Heart left ventricle (tissue), 13 donors: ENCODE results near the gene SLC2A4.

Experiments used
- POLR2A ChIP-seq, 2 donors: fragments of 450-650 bp; IDR thresholded peaks; one replicate each; pipeline ENCODE4 v1.6.1; 2017; ENCODE audit warnings: antibody characterized with exemption in 2 of 2, mild to moderate bottlenecking in 2 of 2, moderate library complexity in 2 of 2
- TF ChIP-seq, protein P1 (sequence below), 12 donors: fragments of 200-600 bp; sonication (generic) in 4 of 12; IDR thresholded peaks; one replicate each; pipeline versions ENCODE4 v1.5.0 to v1.8.0; 2018 to 2022; ENCODE audit warnings: antibody characterized with exemption in 12 of 12, mild to moderate bottlenecking in 5 of 12
- donor health status: ischemic (EF 13 %, LVEDD 7.1; RV severe dilation, severe dysfunction).
- donor health status: DM: no; HTN: yes; CAD: no.
- donor health status: DM: no; HTN: no; CAD: no.
- donor health status: ischemic (EF 25% LVEDD 6.9; RV normal size, moderate dysfunction).
- donor health status: ischemic (EF 25% LVEDD 5.7; RV mildly dilated, moderate dysfunction).
- donor health status: ischemic (EF 35%, LVEDD 5.7; RV mildly dilated, moderate dysfunction).
- donor health status: nonischemic (EF 11% LVEDD 7.7; RV severe dilation, severe dysfunction).
- donor health status: DM: yes; HTN: yes; CAD: no.
- donor health status: PGD.
- donor health status: ischemic (EF 29% LVEDD 5.4; RV normal size, mild dysfunction).
- donor health status: nonischemic (EF 23%, LVEDD 6.1; RV moderate dilation, normal function).

DNA sequence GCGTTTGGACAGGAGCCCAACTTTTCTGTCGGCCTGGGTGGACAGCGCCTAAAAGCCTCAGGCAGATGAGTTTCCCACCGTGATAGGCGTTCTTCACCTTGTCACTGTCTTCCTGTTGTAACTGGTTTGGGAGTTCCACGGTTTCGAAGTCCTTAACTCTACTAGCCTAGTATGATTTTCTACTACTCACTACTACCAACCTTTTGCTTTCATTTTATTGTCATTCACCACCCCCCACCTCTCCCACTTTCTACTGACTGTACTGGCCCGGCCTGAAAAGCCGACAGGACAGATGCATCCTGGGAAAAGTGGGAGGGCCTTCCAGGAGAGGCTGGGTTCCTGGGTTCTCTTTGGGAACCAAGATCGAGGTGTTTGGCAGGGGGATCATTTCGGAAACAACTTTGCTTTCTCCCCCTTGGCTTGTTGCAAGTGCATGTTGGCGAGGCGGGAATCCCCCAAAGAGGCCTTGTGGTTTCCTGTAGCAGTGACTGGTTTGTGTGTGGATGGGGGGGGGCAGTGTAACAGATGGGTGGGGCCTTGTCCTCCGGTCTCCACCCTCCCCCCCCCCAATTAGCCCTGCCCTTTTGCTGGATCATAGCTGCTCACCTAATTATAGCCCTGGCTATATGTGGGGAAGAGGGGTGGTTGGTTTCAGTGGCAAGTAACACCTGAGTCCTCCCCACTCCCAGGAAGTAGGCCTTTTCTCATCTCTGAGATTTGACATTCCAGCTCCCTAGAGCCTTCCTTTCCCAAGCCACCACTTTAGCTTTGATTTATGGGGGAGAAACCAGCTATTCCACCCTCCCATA, 27.3 kb downstream of the SLC2A4 start:
- TF ChIP-seq POLR2A (IDR thresholded peaks at IDR 0.05): peak in 1 of 2 donors; percentile 30
- TF ChIP-seq, protein P1, sequence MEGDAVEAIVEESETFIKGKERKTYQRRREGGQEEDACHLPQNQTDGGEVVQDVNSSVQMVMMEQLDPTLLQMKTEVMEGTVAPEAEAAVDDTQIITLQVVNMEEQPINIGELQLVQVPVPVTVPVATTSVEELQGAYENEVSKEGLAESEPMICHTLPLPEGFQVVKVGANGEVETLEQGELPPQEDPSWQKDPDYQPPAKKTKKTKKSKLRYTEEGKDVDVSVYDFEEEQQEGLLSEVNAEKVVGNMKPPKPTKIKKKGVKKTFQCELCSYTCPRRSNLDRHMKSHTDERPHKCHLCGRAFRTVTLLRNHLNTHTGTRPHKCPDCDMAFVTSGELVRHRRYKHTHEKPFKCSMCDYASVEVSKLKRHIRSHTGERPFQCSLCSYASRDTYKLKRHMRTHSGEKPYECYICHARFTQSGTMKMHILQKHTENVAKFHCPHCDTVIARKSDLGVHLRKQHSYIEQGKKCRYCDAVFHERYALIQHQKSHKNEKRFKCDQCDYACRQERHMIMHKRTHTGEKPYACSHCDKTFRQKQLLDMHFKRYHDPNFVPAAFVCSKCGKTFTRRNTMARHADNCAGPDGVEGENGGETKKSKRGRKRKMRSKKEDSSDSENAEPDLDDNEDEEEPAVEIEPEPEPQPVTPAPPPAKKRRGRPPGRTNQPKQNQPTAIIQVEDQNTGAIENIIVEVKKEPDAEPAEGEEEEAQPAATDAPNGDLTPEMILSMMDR (IDR thresholded peaks at IDR 0.05): no peak
